Stomach (tissue), 9 donors: ENCODE results near the gene CYBA. TPM values are rescaled to one million over a fixed set of nuclear protein-coding genes. Genes with fewer than 3 reads are reported as not detected.

ENCODE experiments used
- DNase-seq, 2 donors: peaks; one replicate each; pipeline versions ENCODE4 v3.0.0 to v3.0.0-alpha.2; 2013 to 2019
- H3K27ac ChIP-seq, 5 donors: fragments of 200-600 bp in 4 of 5; sonication (generic) in 4 of 5; one replicate each; pipeline ENCODE4 v1.5.1; 2013 to 2019; ENCODE audit warnings: mild to moderate bottlenecking in 1 of 5, moderate library complexity in 1 of 5
- H3K27me3 ChIP-seq, 3 donors: fragments of 200-600 bp; sonication (generic); one replicate each; pipeline ENCODE4 v1.5.1; 2017 to 2019; ENCODE audit warnings: mixed run types in 1 of 3
- H3K36me3 ChIP-seq, 4 donors: fragments of 200-600 bp; sonication (generic); 1 replicate in 3 of 4; 2 replicates in 1 of 4; pipeline ENCODE4 v1.5.1; 2016 to 2019
- H3K4me1 ChIP-seq, 4 donors: fragments of 200-600 bp; sonication (generic); one replicate each; pipeline ENCODE4 v1.5.1; 2016 to 2019
- H3K4me3 ChIP-seq, 4 donors: fragments of 200-600 bp; sonication (generic) in 3 of 4; one replicate each; pipeline ENCODE4 v1.5.1; 2016 to 2019; ENCODE audit warnings: mild to moderate bottlenecking in 1 of 4
- H3K9me3 ChIP-seq, 4 donors: fragments of 200-600 bp; sonication (generic); one replicate each; pipeline ENCODE4 v1.5.1; 2016 to 2019
- CTCF ChIP-seq, 7 experiments: fragments of 450-650 bp in 4 of 7; fragments of 200-600 bp in 3 of 7; sonication (generic) in 3 of 7; IDR thresholded peaks; one replicate each; pipeline ENCODE4 v1.5.1; 2016 to 2019; ENCODE audit warnings: antibody characterized with exemption in 7 of 7, control low read depth in 2 of 7, mild to moderate bottlenecking in 1 of 7
- EP300 ChIP-seq: sonication (generic); formaldehyde crosslinking; IDR thresholded peaks from one replicate; pipeline ENCODE4 v1.6.1; 2017; ENCODE audit warnings: antibody characterized with exemption
- POLR2A ChIP-seq, 4 donors: fragments of 450-650 bp; IDR thresholded peaks; one replicate each; pipeline ENCODE4 v1.6.1; 2016; ENCODE audit warnings: antibody characterized with exemption in 4 of 4, control low read depth in 2 of 4, mild to moderate bottlenecking in 1 of 4, moderate library complexity in 1 of 4
- POLR2AphosphoS5 ChIP-seq, 3 donors: sonication (generic); formaldehyde crosslinking; IDR thresholded peaks; one replicate each; pipeline ENCODE4 v1.6.1; 2016; ENCODE audit warnings: antibody characterized with exemption in 3 of 3
- WGBS, 5 donors: extraction: QIAGEN DNeasy Blood & Tissue Kit in 3 of 5; methylation state at CpG; one replicate each; pipeline versions ENCODE4 v1.1.5 to v1.1.7; 2013 to 2018; 5-methylcytosine and 5-hydroxymethylcytosine counted together
- intact Hi-C: fragments of 100-400 bp; cut with DNase I; formaldehyde crosslinking; loops from one replicate; pipeline ENCODE4 v1.15.1; 2023; ENCODE audit warnings: low total_unique reads
- polyA plus RNA-seq, 3 donors: library from polyadenylated mRNA; stranded (reverse); fragments of 200-250 nt; gene quantifications; one replicate each; pipeline ENCODE4 v1.2.3, GENCODE V29; 2013
- total RNA-seq, 5 donors: library from RNA; depleted of rRNA; stranded (reverse); fragments of >200 nt; gene quantifications; one replicate each; pipeline versions ENCODE4 v1.1.0 to v1.2.3, GENCODE V29; 2014 to 2016
- donor health status: healthy with polysubstance abuse.
- donor health status: Bipolar disorder and iron deficiency.
- donor health status: healthy.

CYBA gene
- total and polyA plus RNA-seq, 8 donors, result 21.0 to 480 (median 162) TPM

GRCh38 chr16:88634141-88634993 lies 16.5 kb downstream of the CYBA start:
- Histone ChIP-seq H3K36me3 (peaks cover 29 to 39% (median 36%) of the 10 kb centered on the region in 4 donors), H3K27ac (peak overlapping the region; percentile 10 to 73 (median 64)), H3K27me3 (peaks cover 10 to 61% (median 29%) of the 10 kb centered on the region in 3 donors), H3K9me3 (no peaks in the 10 kb centered on the region), H3K4me1 (peaks cover 20 to 47% (median 35%) of the 10 kb centered on the region in 4 donors), H3K4me3 (peak overlapping the region; percentile 35 to 62 (median 41))
- intact Hi-C loops, result no loop called here
- DNase-seq, result peak; percentile 53 to 74
- WGBS, 5 donors, result 4 to 8% (median 6%) methylated on average over 20 to 82 of the region's 82 CpGs
- TF ChIP-seq POLR2AphosphoS5 (IDR thresholded peaks at IDR 0.05) (peak in 1 of 3 donors; percentile 20), CTCF (IDR thresholded peaks at IDR 0.05) (no peak)

GRCh38 chr16:88633684-88634140 lies 17.1 kb downstream of the CYBA start:
- TF ChIP-seq EP300, result no peak
- no peak for TF ChIP-seq POLR2A (IDR thresholded peaks at IDR 0.05)
- peak in 1 of 3 donors; percentile 45 for TF ChIP-seq POLR2AphosphoS5 (IDR thresholded peaks at IDR 0.05)
- TF ChIP-seq CTCF (IDR thresholded peaks at IDR 0.05), result peak in 3 of 7 experiments; percentile 10 to 24 (median 15)
- peak overlapping the region; percentile 10 to 73 (median 64) for H3K27ac ChIP-seq
- peaks cover 32 to 45% (median 43%) of the 10 kb centered on the region in 4 donors for H3K36me3 ChIP-seq
- WGBS, 5 donors, result 15 to 29% (median 24%) methylated on average over 9 to 23 of the region's 23 CpGs
- H3K4me3 ChIP-seq, result peak overlapping the region; percentile 35 to 62 (median 41)
- peaks cover 4 to 54% (median 23%) of the 10 kb centered on the region in 3 donors for H3K27me3 ChIP-seq
- DNase-seq, result peak; percentile 52 to 79
- intact Hi-C loops, result no loop called here
- peaks cover 14 to 40% (median 28%) of the 10 kb centered on the region in 4 donors for H3K4me1 ChIP-seq
- no peaks in the 10 kb centered on the region for H3K9me3 ChIP-seq

- H3K27ac ChIP-seq, result no peak overlapping the region
- 91 to 94% (median 93%) methylated on average over 9 to 11 of the region's 11 CpGs for whole genome bisulfite sequencing, 5 donors
- H3K9me3 ChIP-seq, result no peaks in the 10 kb centered on the region
- DNase-seq, result no peak
- no peak for TF ChIP-seq EP300
- no peak for TF ChIP-seq POLR2AphosphoS5 (IDR thresholded peaks at IDR 0.05)
- no peak for TF ChIP-seq POLR2A (IDR thresholded peaks at IDR 0.05)
- TF ChIP-seq CTCF (IDR thresholded peaks at IDR 0.05), result no peak
- H3K4me1 ChIP-seq, result peaks cover 12 to 30% (median 22%) of the 10 kb centered on the region in 4 donors
- no peak overlapping the region for H3K4me3 ChIP-seq
- H3K27me3 ChIP-seq, result peaks cover 0 to 43% (median 13%) of the 10 kb centered on the region in 3 donors
- peaks cover 41 to 57% (median 54%) of the 10 kb centered on the region in 4 donors for H3K36me3 ChIP-seq
- intact Hi-C loops, result no loop called here
These were observed 18.3 kb downstream of the CYBA start for GRCh38 chr16:88632587-88632930.

- Histone ChIP-seq H3K9me3 (no peaks in the 10 kb centered on the region), H3K36me3 (peaks cover 41 to 62% (median 59%) of the 10 kb centered on the region in 4 donors), H3K27me3 (peaks cover 0 to 38% (median 13%) of the 10 kb centered on the region in 3 donors), H3K4me1 (peaks cover 12 to 30% (median 22%) of the 10 kb centered on the region in 4 donors), H3K27ac (no peak overlapping the region), H3K4me3 (no peak overlapping the region)
- DNase-seq, result no peak
- TF ChIP-seq EP300, result no peak
- intact Hi-C loops, result no loop called here
- WGBS, 5 donors, result 82 to 92% (median 88%) methylated on average over 13 to 30 of the region's 30 CpGs
These were observed 18.8 kb downstream of the CYBA start for GRCh38 chr16:88631920-88632586.
